Limb (tissue), 2 donors: ENCODE measurements around the gene STAC.

Source experiments
- DNase-seq, 2 donors: peaks; one replicate each; pipeline ENCODE4 v3.0.0-alpha.2; 2016; ENCODE audit errors: extremely low spot score in 2 of 2

Gene STAC

GRCh38 chr3:36595511-36595910, 215.2 kb downstream of the STAC start:
- no peak for DNase-seq

DNA sequence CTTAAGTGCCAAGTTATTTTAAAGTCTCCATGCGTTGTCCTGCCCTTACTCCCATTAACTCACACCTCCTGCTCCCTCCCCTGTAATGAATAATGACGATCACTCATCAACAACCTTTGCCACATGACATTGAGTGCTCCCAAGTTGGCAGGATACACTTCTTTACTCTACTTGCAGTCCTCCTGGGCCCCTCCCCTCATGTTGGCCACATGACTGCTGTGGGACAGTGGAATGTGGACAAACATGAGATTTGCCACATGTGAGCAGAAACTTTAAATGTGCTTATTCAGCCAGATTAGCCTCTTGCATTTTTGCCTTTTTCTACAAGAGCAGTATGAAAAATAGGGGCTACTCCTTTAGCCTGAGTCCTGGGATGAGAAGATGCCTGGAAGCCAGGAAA, 216.1 kb downstream of the STAC start:
- DNase-seq = no peak

DNA sequence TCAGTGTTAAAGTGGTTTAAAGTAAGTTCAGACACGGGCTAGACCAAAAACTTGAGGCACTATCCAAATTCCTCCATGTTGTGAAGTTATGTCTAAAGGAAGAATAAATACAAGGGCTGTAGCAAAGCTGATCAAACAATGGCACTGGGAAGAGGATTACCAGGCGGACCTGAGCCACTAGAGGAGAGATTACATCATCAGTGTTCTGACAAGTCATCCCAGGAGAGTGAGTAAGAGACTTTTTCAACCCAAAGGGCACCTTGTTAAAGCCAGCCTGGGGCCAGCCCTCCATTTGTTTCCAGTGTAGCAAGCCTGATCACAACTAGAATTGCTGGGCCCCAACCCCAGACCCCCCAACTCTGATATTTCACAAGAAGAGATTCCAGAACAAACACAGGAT, 217.1 kb downstream of the STAC start:
- no peak for DNase-seq
